ENCODE results near the gene FCHO2.

FCHO2 gene

DNA sequence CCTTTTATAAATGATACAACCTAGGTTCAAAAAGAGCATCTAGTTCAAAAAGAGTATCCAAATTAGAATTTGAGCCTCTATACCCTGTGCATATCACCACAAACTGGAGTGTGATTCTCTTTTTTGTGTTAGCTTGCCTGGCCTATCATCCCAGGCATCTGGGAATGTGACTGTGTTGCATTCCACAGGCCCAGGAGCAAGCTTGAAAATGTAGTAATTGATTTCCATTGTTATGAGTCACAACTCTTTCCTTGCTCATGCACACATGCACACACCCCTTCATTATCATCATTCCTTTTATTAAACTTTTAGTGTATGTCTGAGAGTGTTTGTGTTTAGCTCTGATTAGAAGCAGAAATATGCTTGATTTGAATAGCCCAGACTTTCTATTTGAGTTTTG lies 75.2 kb downstream of the FCHO2 start:
- Mint-ChIP-seq H3K4me3 (no peak overlapping the region), H3K36me3 (ENCODE audit: low read depth) (no peaks in the 10 kb centered on the region), H3K27me3 (ENCODE audit: low read depth) (peaks cover 2% of the 10 kb centered on the region), H3K27ac (no peak overlapping the region), H3K9me3 (no peaks in the 10 kb centered on the region), H3K4me1 (ENCODE audit: low read depth) (no peaks in the 10 kb centered on the region)

DNA sequence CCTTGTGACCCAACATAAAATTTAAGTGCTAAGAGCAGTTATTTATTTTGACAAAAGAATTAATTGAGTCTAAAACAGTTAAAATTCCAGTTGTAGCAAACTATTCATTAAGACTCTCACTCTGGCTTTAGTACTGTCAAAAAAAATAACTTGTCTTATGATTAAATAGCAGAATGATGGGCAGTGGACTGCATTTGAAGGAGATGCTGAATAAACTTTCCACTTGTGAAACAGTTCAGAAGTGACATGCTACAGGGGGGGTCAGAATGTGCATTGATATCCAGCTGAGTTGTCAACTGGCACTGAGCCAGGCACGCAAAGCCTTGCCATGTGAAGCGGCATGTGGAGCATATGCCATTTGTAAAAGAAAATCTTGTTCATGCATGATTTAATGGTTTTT lies 76.0 kb downstream of the FCHO2 start:
- Mint-ChIP-seq H3K4me3 (no peak overlapping the region), H3K4me1 (ENCODE audit: low read depth) (no peaks in the 10 kb centered on the region), H3K36me3 (ENCODE audit: low read depth) (no peaks in the 10 kb centered on the region), H3K27ac (no peak overlapping the region), H3K27me3 (ENCODE audit: low read depth) (peaks cover 2% of the 10 kb centered on the region), H3K9me3 (no peaks in the 10 kb centered on the region)

GRCh38 chr5:73032635-73033034 lies 76.8 kb downstream of the FCHO2 start:
- H3K27me3 Mint-ChIP-seq (ENCODE audit: low read depth): peaks cover 2% of the 10 kb centered on the region
- no peak overlapping the region for H3K27ac Mint-ChIP-seq
- H3K9me3 Mint-ChIP-seq: no peaks in the 10 kb centered on the region
- H3K4me1 Mint-ChIP-seq (ENCODE audit: low read depth): no peaks in the 10 kb centered on the region
- H3K36me3 Mint-ChIP-seq (ENCODE audit: low read depth): no peaks in the 10 kb centered on the region
- no peak overlapping the region for H3K4me3 Mint-ChIP-seq

DNA sequence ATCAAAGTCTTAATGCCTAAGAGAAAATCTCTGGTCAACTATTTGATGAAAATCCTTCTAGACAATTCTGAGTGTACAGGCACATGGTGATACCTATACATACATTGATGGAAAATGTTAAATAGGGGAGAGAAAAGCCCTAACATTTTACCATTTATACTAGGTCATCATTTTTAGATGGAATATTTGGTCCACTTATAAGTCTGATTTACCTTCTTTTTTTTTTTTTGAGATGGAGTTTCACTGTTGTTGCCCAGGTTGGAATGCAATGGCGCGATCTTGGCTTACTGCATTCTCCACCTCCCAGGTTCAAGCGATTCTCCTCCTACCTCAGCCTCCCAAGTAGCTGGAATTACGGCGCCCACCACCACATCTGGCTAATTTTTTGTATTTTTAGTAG lies 81.7 kb downstream of the FCHO2 start:
- H3K27me3 Mint-ChIP-seq (ENCODE audit: low read depth): no peaks in the 10 kb centered on the region
- H3K9me3 Mint-ChIP-seq: no peaks in the 10 kb centered on the region
- H3K36me3 Mint-ChIP-seq (ENCODE audit: low read depth): no peaks in the 10 kb centered on the region
- H3K27ac Mint-ChIP-seq: no peak overlapping the region
- H3K4me3 Mint-ChIP-seq: no peak overlapping the region
- H3K4me1 Mint-ChIP-seq (ENCODE audit: low read depth): no peaks in the 10 kb centered on the region

GRCh38 chr5:73039082-73039481 lies 83.2 kb downstream of the FCHO2 start:
- Mint-ChIP-seq H3K4me3 (no peak overlapping the region), H3K27me3 (ENCODE audit: low read depth) (no peaks in the 10 kb centered on the region), H3K27ac (no peak overlapping the region), H3K36me3 (ENCODE audit: low read depth) (no peaks in the 10 kb centered on the region), H3K4me1 (ENCODE audit: low read depth) (no peaks in the 10 kb centered on the region), H3K9me3 (no peaks in the 10 kb centered on the region)

GRCh38 chr5:73042993-73043392 lies 87.2 kb downstream of the FCHO2 start:
- no peaks in the 10 kb centered on the region for H3K36me3 Mint-ChIP-seq (ENCODE audit: low read depth)
- H3K4me1 Mint-ChIP-seq (ENCODE audit: low read depth): no peaks in the 10 kb centered on the region
- H3K27ac Mint-ChIP-seq: no peak overlapping the region
- H3K9me3 Mint-ChIP-seq: no peaks in the 10 kb centered on the region
- H3K27me3 Mint-ChIP-seq (ENCODE audit: low read depth): peaks cover 3% of the 10 kb centered on the region
- H3K4me3 Mint-ChIP-seq: no peak overlapping the region

DNA sequence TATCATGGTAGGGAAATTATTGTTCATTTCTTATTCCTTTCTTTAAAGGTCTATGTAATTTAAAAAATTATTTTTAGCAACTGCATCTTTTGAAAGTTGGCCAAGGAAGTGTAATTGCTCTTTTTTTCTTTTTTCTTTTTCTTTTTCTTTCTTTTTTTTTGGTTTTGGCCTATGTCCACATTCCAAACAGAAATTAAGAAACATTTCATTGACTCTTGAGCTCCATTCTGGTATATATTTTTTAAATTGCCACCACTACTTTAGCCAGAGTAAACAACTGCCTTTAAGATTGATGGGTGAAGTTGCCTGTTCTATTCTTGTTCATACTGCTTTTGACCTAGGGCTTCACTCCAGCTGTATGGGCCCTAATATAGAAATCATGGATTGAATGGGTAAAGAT lies 88.7 kb downstream of the FCHO2 start:
- Mint-ChIP-seq H3K27me3 (ENCODE audit: low read depth) (peaks cover 3% of the 10 kb centered on the region), H3K27ac (no peak overlapping the region), H3K4me3 (no peak overlapping the region), H3K9me3 (no peaks in the 10 kb centered on the region), H3K36me3 (ENCODE audit: low read depth) (no peaks in the 10 kb centered on the region), H3K4me1 (ENCODE audit: low read depth) (no peaks in the 10 kb centered on the region)

DNA sequence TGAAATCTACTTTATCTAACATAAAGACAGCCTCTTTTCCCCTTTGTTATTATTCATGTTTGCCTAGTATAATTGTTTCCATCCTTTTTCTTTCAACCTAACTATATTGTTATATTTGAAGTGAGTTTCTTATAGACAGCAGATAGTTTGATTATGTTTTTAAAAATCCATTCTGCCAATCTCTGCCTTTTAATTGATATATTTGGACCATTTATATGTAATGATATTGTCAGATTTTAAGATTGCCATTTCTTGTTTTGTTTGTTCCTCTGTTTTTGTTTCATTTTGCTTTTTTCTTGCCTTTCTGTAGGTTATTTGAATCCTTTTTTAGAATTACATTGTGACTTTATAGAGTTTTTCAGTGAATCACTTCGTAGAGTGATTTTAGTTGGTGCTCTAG lies 89.8 kb downstream of the FCHO2 start:
- Mint-ChIP-seq H3K4me1 (ENCODE audit: low read depth) (no peaks in the 10 kb centered on the region), H3K27me3 (ENCODE audit: low read depth) (peaks cover 3% of the 10 kb centered on the region)

GRCh38 chr5:73061593-73061992 lies 105.8 kb downstream of the FCHO2 start:
- Mint-ChIP-seq H3K27ac (no peak overlapping the region), H3K36me3 (ENCODE audit: low read depth) (no peaks in the 10 kb centered on the region), H3K4me1 (ENCODE audit: low read depth) (no peaks in the 10 kb centered on the region), H3K27me3 (ENCODE audit: low read depth) (peaks cover 18% of the 10 kb centered on the region), H3K9me3 (no peaks in the 10 kb centered on the region), H3K4me3 (no peak overlapping the region)

More for the DNA sequence above, 89.8 kb downstream of the FCHO2 start:
- Mint-ChIP-seq H3K9me3 (no peaks in the 10 kb centered on the region), H3K36me3 (ENCODE audit: low read depth) (no peaks in the 10 kb centered on the region), H3K27ac (no peak overlapping the region), H3K4me3 (no peak overlapping the region)

DNA sequence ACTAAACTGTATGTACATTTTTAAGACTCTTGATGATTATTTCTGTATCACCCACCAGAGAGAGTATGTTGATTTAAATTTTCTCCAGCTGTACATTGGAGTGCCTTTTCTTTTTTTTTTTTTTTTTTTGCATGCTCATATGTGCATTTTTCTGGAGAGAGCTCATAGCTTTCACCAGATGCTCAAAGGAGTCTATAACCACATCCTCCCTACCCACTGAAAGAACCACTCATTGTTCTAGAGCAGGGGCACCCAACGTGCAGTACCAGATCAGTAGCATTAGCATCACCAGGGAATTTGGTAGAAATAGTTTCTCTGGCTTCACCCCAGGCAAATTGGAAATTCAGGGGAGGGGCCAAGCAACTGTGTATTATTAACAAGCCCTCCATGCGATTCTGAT lies 110.6 kb downstream of the FCHO2 start:
- Mint-ChIP-seq H3K9me3 (no peaks in the 10 kb centered on the region), H3K27ac (no peak overlapping the region), H3K27me3 (ENCODE audit: low read depth) (peaks cover 19% of the 10 kb centered on the region), H3K4me1 (ENCODE audit: low read depth) (no peaks in the 10 kb centered on the region), H3K4me3 (no peak overlapping the region), H3K36me3 (ENCODE audit: low read depth) (no peaks in the 10 kb centered on the region)

GRCh38 chr5:73067213-73067612 lies 111.4 kb downstream of the FCHO2 start:
- H3K27ac Mint-ChIP-seq: no peak overlapping the region
- H3K9me3 Mint-ChIP-seq: no peaks in the 10 kb centered on the region

GRCh38 chr5:73081093-73081492 lies 125.3 kb downstream of the FCHO2 start:
- Mint-ChIP-seq H3K36me3 (ENCODE audit: low read depth) (no peaks in the 10 kb centered on the region), H3K4me3 (no peak overlapping the region), H3K27me3 (ENCODE audit: low read depth) (peaks cover 17% of the 10 kb centered on the region), H3K27ac (no peak overlapping the region), H3K4me1 (ENCODE audit: low read depth) (no peaks in the 10 kb centered on the region), H3K9me3 (no peaks in the 10 kb centered on the region)

More at GRCh38 chr5:73067213-73067612, 111.4 kb downstream of the FCHO2 start:
- Mint-ChIP-seq H3K36me3 (ENCODE audit: low read depth) (no peaks in the 10 kb centered on the region), H3K27me3 (ENCODE audit: low read depth) (peaks cover 19% of the 10 kb centered on the region), H3K4me1 (ENCODE audit: low read depth) (no peaks in the 10 kb centered on the region), H3K4me3 (no peak overlapping the region)

DNA sequence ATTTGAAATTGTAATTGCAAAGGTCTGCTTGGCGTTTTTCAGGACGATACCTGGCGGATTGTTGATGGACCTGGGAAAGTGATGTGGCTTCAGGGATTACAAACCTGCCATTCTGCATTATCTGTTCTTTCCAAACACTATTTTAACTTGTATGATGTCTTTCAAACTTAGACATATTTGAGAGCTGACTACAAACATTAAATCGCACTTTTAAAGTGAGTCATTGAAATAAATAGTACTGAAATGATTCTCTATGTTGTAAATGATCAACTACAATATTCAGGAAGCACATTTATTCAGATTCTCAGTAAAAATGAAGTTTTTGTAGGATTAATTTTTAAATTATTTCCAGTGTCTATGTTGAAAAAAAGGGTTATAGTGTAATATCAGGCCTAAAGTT lies 132.2 kb downstream of the FCHO2 start:
- no peaks in the 10 kb centered on the region for H3K9me3 Mint-ChIP-seq
- H3K4me3 Mint-ChIP-seq: no peak overlapping the region
- no peaks in the 10 kb centered on the region for H3K4me1 Mint-ChIP-seq (ENCODE audit: low read depth)
- H3K36me3 Mint-ChIP-seq (ENCODE audit: low read depth): no peaks in the 10 kb centered on the region
- H3K27me3 Mint-ChIP-seq (ENCODE audit: low read depth): peaks cover 9% of the 10 kb centered on the region
- no peak overlapping the region for H3K27ac Mint-ChIP-seq

- H3K27me3 Mint-ChIP-seq (ENCODE audit: low read depth): peaks cover 5% of the 10 kb centered on the region
- H3K4me1 Mint-ChIP-seq (ENCODE audit: low read depth): no peaks in the 10 kb centered on the region
- H3K27ac Mint-ChIP-seq: no peak overlapping the region
- H3K36me3 Mint-ChIP-seq (ENCODE audit: low read depth): no peaks in the 10 kb centered on the region
- H3K4me3 Mint-ChIP-seq: no peak overlapping the region
- no peaks in the 10 kb centered on the region for H3K9me3 Mint-ChIP-seq
Measured at GRCh38 chr5:73093943-73094342, 138.1 kb downstream of the FCHO2 start.

- no peaks in the 10 kb centered on the region for H3K4me1 Mint-ChIP-seq (ENCODE audit: low read depth)
- no peaks in the 10 kb centered on the region for H3K9me3 Mint-ChIP-seq
- H3K27ac Mint-ChIP-seq: no peak overlapping the region
- no peak overlapping the region for H3K4me3 Mint-ChIP-seq
- H3K36me3 Mint-ChIP-seq (ENCODE audit: low read depth): no peaks in the 10 kb centered on the region
- H3K27me3 Mint-ChIP-seq (ENCODE audit: low read depth): peaks cover 5% of the 10 kb centered on the region
Measured at GRCh38 chr5:73094415-73094814, 138.6 kb downstream of the FCHO2 start.

DNA sequence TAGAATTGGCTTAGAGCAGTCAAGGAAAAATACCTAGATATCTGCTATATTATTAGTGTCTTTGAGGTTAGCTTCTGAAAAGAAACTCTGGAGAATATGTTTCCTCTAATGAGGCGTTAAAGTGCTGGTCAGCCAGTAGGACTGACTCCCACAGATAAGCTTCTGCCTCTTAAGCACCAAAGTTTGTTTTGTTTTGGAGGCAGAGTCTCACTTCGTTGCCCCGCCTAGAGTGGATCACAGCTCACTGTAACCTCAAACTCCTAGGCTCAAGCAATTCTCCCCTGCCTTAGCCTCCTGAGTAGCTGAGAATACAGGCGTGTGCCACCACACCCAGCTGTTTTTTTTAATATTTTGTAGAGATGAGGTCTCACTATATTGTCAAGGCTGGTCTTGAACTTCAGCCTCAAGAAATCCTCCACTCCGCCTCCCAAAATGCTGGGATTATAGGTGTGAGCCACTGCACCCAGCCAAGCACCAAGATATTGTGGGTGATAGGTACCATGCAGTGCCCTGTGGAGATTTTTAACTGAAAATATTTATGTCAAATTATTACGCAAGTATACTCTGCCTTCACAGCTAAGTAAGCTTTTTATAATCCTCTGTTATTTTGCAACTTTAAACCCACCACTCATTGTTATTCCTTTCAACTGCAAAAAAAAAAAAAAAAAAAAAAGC lies 139.9 kb downstream of the FCHO2 start:
- H3K4me3 Mint-ChIP-seq: no peak overlapping the region
- H3K27ac Mint-ChIP-seq: no peak overlapping the region

More for the DNA sequence above, 139.9 kb downstream of the FCHO2 start:
- no peaks in the 10 kb centered on the region for H3K4me1 Mint-ChIP-seq (ENCODE audit: low read depth)
- H3K36me3 Mint-ChIP-seq (ENCODE audit: low read depth): no peaks in the 10 kb centered on the region
- H3K9me3 Mint-ChIP-seq: no peaks in the 10 kb centered on the region
- H3K27me3 Mint-ChIP-seq (ENCODE audit: low read depth): peaks cover 8% of the 10 kb centered on the region
